ENCODE measurements around the gene HES4.
"Not testable (repeated sequence)": the region's sequence is repeated elsewhere in the genome, so short reads cannot be mapped to it uniquely, and the experiment has no call there.

HES4 gene

GRCh38 chr1:998745-998994 lies 1.2 kb downstream of the HES4 start:
- DNase-seq (ENCODE audit: low read depth): no peak

GRCh38 chr1:997993-998744 lies 1.7 kb downstream of the HES4 start:
- no peak for DNase-seq (ENCODE audit: low read depth)

GRCh38 chr1:997713-997992 lies 2.2 kb downstream of the HES4 start:
- DNase-seq (ENCODE audit: low read depth): no peak

- DNase-seq (ENCODE audit: low read depth): no peak
These were observed 2.8 kb downstream of the HES4 start for GRCh38 chr1:996851-997712.

- no peak for DNase-seq (ENCODE audit: low read depth)
These were observed 3.9 kb downstream of the HES4 start for GRCh38 chr1:995665-996633.

- not testable (repeated sequence) for DNase-seq (ENCODE audit: low read depth)
These were observed 5.4 kb downstream of the HES4 start for GRCh38 chr1:994546-994945.

GRCh38 chr1:993379-993995 lies 6.4 kb downstream of the HES4 start:
- DNase-seq (ENCODE audit: low read depth): no peak

GRCh38 chr1:992362-992761 lies 7.5 kb downstream of the HES4 start:
- no peak for DNase-seq (ENCODE audit: low read depth)

- no peak for DNase-seq (ENCODE audit: low read depth)
These were observed 8.0 kb downstream of the HES4 start for GRCh38 chr1:991895-992294.

GRCh38 chr1:991275-991674 lies 8.6 kb downstream of the HES4 start:
- DNase-seq (ENCODE audit: low read depth): not testable (repeated sequence)

- not testable (repeated sequence) for DNase-seq (ENCODE audit: low read depth)
These were observed 11.8 kb downstream of the HES4 start for GRCh38 chr1:988061-988460.

GRCh38 chr1:985126-985525 lies 14.8 kb downstream of the HES4 start:
- no peak for DNase-seq (ENCODE audit: low read depth)

GRCh38 chr1:984476-984814 lies 15.5 kb downstream of the HES4 start:
- DNase-seq (ENCODE audit: low read depth): no peak

- peak; percentile 42 for DNase-seq (ENCODE audit: low read depth)
These were observed 16.0 kb downstream of the HES4 start for GRCh38 chr1:983798-984475.

- DNase-seq (ENCODE audit: low read depth): no peak
These were observed 17.0 kb downstream of the HES4 start for GRCh38 chr1:982765-983436.

GRCh38 chr1:981955-982558 lies 17.8 kb downstream of the HES4 start, which contains the start of gene PERM1:
Gene PERM1 (minus strand): TSS chr1:982093. CDS start chr1:981029, 1,064 bp downstream.
- no peak for DNase-seq (ENCODE audit: low read depth)

- no peak for DNase-seq (ENCODE audit: low read depth)
These were observed 18.4 kb downstream of the HES4 start for GRCh38 chr1:981491-981954.

GRCh38 chr1:980602-981395 lies 19.1 kb downstream of the HES4 start:
- no peak for DNase-seq (ENCODE audit: low read depth)

GRCh38 chr1:980137-980571 lies 19.7 kb downstream of the HES4 start:
- no peak for DNase-seq (ENCODE audit: low read depth)

- DNase-seq (ENCODE audit: low read depth): no peak
These were observed 20.2 kb downstream of the HES4 start for GRCh38 chr1:979744-980072.

Data from stimulated activated CD8-positive, alpha-beta memory T cell treated with anti-CD3 and anti-CD28 coated beads, Interleukin-15, amount 100 ng/mL, for 1 hour (primary cell).